HepG2 (cell line): ENCODE measurements around the gene RNMT. TPM values are rescaled to one million over a fixed set of nuclear protein-coding genes. Genes with fewer than 3 reads are reported as not detected.

Source experiments
- ELF4 ChIP-seq: sonication (generic); formaldehyde crosslinking; IDR thresholded peaks from 2 replicates; pipeline ENCODE4 v1.5.0; 2020; ENCODE audit warnings: missing genetic modification reagents, mild to moderate bottlenecking, moderate library complexity, borderline replicate concordance
- FOXA3 ChIP-seq: IDR thresholded peaks from 2 replicates; pipeline ENCODE4 v1.6.1; 2016; ENCODE audit warnings: missing genetic modification reagents, missing compliant biosample characterization
- HNRNPH1 ChIP-seq: fragments of 200-400 bp; formaldehyde crosslinking; optimal IDR thresholded peaks from 2 replicates; pipeline ENCODE3; 2017; ENCODE audit warnings: mild to moderate bottlenecking, low read depth, low read length
- NFIC ChIP-seq: IDR thresholded peaks from 2 replicates; pipeline ENCODE4 v1.6.1; 2012; ENCODE audit warnings: mild to moderate bottlenecking, low read length, inconsistent platforms
- ONECUT2 ChIP-seq: sonication (generic); formaldehyde crosslinking; IDR thresholded peaks from 2 replicates; pipeline ENCODE4 v1.4.0; 2020; ENCODE audit warnings: missing genetic modification reagents
- PAWR ChIP-seq: sonication (generic); formaldehyde crosslinking; IDR thresholded peaks from 2 replicates; pipeline ENCODE4 v1.4.0; 2020; ENCODE audit warnings: missing genetic modification reagents, mild to moderate bottlenecking, borderline replicate concordance
- POLR2G ChIP-seq: fragments of 200-400 bp; formaldehyde crosslinking; IDR thresholded peaks from 2 replicates; pipeline ENCODE4 v1.6.1; 2018; ENCODE audit warnings: mild to moderate bottlenecking, low read depth, low read length, moderate library complexity
- SMARCC2 ChIP-seq: fragments of 450-650 bp; IDR thresholded peaks from 2 replicates; pipeline ENCODE4 v1.6.1; 2017; ENCODE audit warnings: antibody characterized with exemption, mild to moderate bottlenecking
- STAG1 ChIP-seq: sonication (generic); formaldehyde crosslinking; IDR thresholded peaks from 2 replicates; pipeline ENCODE4 v1.4.0; 2020; ENCODE audit warnings: missing genetic modification reagents
- TSC22D2 ChIP-seq: sonication (generic); formaldehyde crosslinking; IDR thresholded peaks from 2 replicates; pipeline ENCODE4 v1.5.1; 2020; ENCODE audit warnings: missing genetic modification reagents, mild to moderate bottlenecking, borderline replicate concordance
- ZNF256 ChIP-seq: sonication (generic); formaldehyde crosslinking; conservative IDR thresholded peaks from 2 replicates; pipeline ENCODE4 v1.4.0; 2020; ENCODE audit warnings: missing genetic modification reagents
- ZNF317 ChIP-seq: sonication (generic); formaldehyde crosslinking; IDR thresholded peaks from 2 replicates; pipeline ENCODE4 v1.5.0; 2020; ENCODE audit warnings: mild to moderate bottlenecking, missing genetic modification reagents
- ZNF441 ChIP-seq: sonication (generic); formaldehyde crosslinking; IDR thresholded peaks from 2 replicates; pipeline ENCODE4 v1.7.0; 2021; ENCODE audit warnings: missing genetic modification reagents, borderline replicate concordance
- ZNF678 ChIP-seq: sonication (generic); formaldehyde crosslinking; IDR thresholded peaks from 2 replicates; pipeline ENCODE4 v1.4.0; 2020; ENCODE audit warnings: mild to moderate bottlenecking, missing genetic modification reagents
- ZNF761 ChIP-seq: sonication (generic); formaldehyde crosslinking; conservative IDR thresholded peaks from 2 replicates; pipeline ENCODE4 v1.4.0; 2020; ENCODE audit warnings: mild to moderate bottlenecking, missing genetic modification reagents
- ZNF788 ChIP-seq: sonication (generic); formaldehyde crosslinking; IDR thresholded peaks from 2 replicates; pipeline ENCODE4 v1.5.0; 2020; ENCODE audit warnings: mild to moderate bottlenecking, missing genetic modification reagents, borderline replicate concordance
- ZSCAN31 ChIP-seq: sonication (generic); formaldehyde crosslinking; IDR thresholded peaks from 2 replicates; pipeline ENCODE4 v1.5.0; 2020; ENCODE audit warnings: low read depth, mild to moderate bottlenecking, missing genetic modification reagents
- polyA plus RNA-seq, 8 experiments: library from polyadenylated mRNA; depleted of rRNA in 3 of 8; stranded (reverse) in 7 of 8; unstranded in 1 of 8; fragments of >200 nt; fragmentation: Illumina TruSeq in 4 of 8; extraction: Trizol in 4 of 8; gene quantifications; 2 replicates each; pipeline versions ENCODE4 v1.2.1 to v1.2.3, GENCODE V29; 2011 to 2016; ENCODE audit warnings: low read depth in 4 of 8, missing spikeins in 1 of 8, mixed read lengths in 1 of 8; ENCODE audit not compliant: insufficient read depth in 1 of 8
- total RNA-seq, 5 experiments: library from RNA; depleted of rRNA; stranded (reverse); fragments of >200 nt; fragmentation: Illumina TruSeq; extraction: Trizol; gene quantifications; 2 replicates each; pipeline ENCODE4 v1.2.3, GENCODE V29; 2016; ENCODE audit warnings: low read depth in 1 of 5
- TF ChIP-seq, protein P1 (sequence below): sonication (generic); formaldehyde crosslinking; IDR thresholded peaks from 2 replicates; pipeline ENCODE4 v1.5.0; 2020; ENCODE audit warnings: missing genetic modification reagents
- TF ChIP-seq, protein P2 (sequence below): sonication (generic); formaldehyde crosslinking; IDR thresholded peaks from 2 replicates; pipeline ENCODE4 v1.4.0; 2020; ENCODE audit warnings: missing genetic modification reagents, borderline replicate concordance
- TF ChIP-seq, protein P3 (sequence below): sonication (generic); formaldehyde crosslinking; IDR thresholded peaks from 2 replicates; pipeline ENCODE4 v1.8.1; 2023; ENCODE audit warnings: mild to moderate bottlenecking, missing genetic modification reagents
- TF ChIP-seq, protein P4 (sequence below): sonication (generic); formaldehyde crosslinking; IDR thresholded peaks from 2 replicates; pipeline ENCODE4 v1.8.0; 2022; ENCODE audit warnings: mild to moderate bottlenecking, missing genetic modification reagents, moderate library complexity
- TF ChIP-seq, protein P5 (sequence below): sonication (generic); formaldehyde crosslinking; conservative IDR thresholded peaks from 2 replicates; pipeline ENCODE4 v1.4.0; 2020; ENCODE audit warnings: missing genetic modification reagents

The RNMT gene
- total and polyA plus RNA-seq, 2 of the 13 experiments (the other 11 are each of a cell fraction or from before 2014, with no cell fraction given), result 22.9 to 24.4 TPM

DNA sequence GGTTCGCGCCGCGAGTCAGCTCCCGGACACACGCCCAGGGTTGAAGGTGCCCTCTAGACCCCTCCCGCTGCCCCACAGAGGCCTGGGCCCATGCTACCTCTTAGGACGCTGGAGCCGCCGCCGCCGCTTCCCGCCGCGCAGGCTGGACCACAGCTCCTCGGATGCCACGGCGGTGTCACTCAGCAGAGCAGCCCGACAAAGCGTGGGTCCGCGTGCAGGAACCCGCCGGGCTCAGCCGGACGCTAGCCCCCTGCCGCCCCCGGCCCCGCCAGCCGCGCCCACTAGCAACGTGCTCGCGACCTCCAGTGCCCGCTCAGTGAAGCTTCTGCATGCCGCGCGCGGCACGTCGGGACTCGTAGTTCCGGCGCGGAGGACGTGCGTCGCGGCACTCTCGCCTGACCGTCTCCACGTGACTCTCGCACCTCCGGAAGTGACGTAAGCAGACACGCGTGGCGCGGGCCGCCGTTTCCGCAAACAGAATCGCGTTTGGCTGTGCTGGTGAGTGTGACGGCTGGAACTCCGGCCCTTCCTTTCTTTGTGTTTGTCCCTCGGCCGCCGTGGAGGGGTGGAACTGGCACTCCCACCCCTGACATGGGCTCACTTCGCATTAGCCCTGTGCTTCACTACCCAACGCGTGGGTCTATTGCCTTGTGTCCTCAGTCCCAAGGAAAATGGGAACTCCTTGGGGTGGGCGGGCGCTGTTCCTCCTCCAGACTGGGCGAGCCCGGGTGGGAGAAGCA is at the start of gene RNMT, which contains the start of gene FAM210A (continued):
- TF ChIP-seq, protein P1, sequence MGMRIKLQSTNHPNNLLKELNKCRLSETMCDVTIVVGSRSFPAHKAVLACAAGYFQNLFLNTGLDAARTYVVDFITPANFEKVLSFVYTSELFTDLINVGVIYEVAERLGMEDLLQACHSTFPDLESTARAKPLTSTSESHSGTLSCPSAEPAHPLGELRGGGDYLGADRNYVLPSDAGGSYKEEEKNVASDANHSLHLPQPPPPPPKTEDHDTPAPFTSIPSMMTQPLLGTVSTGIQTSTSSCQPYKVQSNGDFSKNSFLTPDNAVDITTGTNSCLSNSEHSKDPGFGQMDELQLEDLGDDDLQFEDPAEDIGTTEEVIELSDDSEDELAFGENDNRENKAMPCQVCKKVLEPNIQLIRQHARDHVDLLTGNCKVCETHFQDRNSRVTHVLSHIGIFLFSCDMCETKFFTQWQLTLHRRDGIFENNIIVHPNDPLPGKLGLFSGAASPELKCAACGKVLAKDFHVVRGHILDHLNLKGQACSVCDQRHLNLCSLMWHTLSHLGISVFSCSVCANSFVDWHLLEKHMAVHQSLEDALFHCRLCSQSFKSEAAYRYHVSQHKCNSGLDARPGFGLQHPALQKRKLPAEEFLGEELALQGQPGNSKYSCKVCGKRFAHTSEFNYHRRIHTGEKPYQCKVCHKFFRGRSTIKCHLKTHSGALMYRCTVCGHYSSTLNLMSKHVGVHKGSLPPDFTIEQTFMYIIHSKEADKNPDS (CRISPR knock-in tag), result no peak
- TF ChIP-seq, protein P2, sequence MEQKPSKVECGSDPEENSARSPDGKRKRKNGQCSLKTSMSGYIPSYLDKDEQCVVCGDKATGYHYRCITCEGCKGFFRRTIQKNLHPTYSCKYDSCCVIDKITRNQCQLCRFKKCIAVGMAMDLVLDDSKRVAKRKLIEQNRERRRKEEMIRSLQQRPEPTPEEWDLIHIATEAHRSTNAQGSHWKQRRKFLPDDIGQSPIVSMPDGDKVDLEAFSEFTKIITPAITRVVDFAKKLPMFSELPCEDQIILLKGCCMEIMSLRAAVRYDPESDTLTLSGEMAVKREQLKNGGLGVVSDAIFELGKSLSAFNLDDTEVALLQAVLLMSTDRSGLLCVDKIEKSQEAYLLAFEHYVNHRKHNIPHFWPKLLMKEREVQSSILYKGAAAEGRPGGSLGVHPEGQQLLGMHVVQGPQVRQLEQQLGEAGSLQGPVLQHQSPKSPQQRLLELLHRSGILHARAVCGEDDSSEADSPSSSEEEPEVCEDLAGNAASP (CRISPR knock-in tag), result peak; percentile 66; the same call in 1 of the 2 replicates
- TF ChIP-seq ZSCAN31 (CRISPR knock-in tag) (peak; percentile 94), FOXA3 (peak; percentile 72), ZNF788 (CRISPR knock-in tag) (peak; percentile 93), PAWR (peak; percentile 7; the same call in 1 of the 2 replicates), ELF4 (no peak), ONECUT2 (CRISPR knock-in tag) (no peak), ZNF256 (CRISPR knock-in tag) (no peak), TSC22D2 (CRISPR knock-in tag) (no peak), ZNF317 (no peak; the same call in 1 of the 2 replicates), ZNF678 (CRISPR knock-in tag) (peak; percentile 95; the same call in 1 of the 2 replicates), HNRNPH1 (no peak), STAG1 (peak; percentile 21), ZNF761 (CRISPR knock-in tag) (peak; percentile 93; the same call in 1 of the 2 replicates), NFIC (no peak), POLR2G (peak; percentile 80), SMARCC2 (no peak), ZNF441 (CRISPR knock-in tag) (no peak; the same call in 1 of the 2 replicates)
- TF ChIP-seq, protein P3, sequence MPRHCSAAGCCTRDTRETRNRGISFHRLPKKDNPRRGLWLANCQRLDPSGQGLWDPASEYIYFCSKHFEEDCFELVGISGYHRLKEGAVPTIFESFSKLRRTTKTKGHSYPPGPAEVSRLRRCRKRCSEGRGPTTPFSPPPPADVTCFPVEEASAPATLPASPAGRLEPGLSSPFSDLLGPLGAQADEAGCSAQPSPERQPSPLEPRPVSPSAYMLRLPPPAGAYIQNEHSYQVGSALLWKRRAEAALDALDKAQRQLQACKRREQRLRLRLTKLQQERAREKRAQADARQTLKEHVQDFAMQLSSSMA, result no peak
- TF ChIP-seq, protein P4, sequence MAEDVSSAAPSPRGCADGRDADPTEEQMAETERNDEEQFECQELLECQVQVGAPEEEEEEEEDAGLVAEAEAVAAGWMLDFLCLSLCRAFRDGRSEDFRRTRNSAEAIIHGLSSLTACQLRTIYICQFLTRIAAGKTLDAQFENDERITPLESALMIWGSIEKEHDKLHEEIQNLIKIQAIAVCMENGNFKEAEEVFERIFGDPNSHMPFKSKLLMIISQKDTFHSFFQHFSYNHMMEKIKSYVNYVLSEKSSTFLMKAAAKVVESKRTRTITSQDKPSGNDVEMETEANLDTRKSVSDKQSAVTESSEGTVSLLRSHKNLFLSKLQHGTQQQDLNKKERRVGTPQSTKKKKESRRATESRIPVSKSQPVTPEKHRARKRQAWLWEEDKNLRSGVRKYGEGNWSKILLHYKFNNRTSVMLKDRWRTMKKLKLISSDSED (CRISPR knock-in tag), result 0 out of 2 replicates have a peak, but pooled peaks have one; percentile 27
- TF ChIP-seq, protein P5, sequence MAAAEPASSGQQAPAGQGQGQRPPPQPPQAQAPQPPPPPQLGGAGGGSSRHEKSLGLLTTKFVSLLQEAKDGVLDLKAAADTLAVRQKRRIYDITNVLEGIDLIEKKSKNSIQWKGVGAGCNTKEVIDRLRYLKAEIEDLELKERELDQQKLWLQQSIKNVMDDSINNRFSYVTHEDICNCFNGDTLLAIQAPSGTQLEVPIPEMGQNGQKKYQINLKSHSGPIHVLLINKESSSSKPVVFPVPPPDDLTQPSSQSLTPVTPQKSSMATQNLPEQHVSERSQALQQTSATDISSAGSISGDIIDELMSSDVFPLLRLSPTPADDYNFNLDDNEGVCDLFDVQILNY (CRISPR knock-in tag), result peak; percentile 5
